Adrenal gland (tissue), 5 donors: ENCODE results near the gene ARSJ.

Experiments used
- CTCF ChIP-seq, 6 experiments: fragments of 450-650 bp in 4 of 6; fragments of 200-600 bp in 2 of 6; sonication (generic) in 1 of 6; IDR thresholded peaks; 1 replicate in 5 of 6; 2 replicates in 1 of 6; pipeline versions ENCODE4 v1.5.1 to v1.8.0; 2016 to 2021; ENCODE audit warnings: antibody characterized with exemption in 6 of 6, mild to moderate bottlenecking in 2 of 6, moderate library complexity in 1 of 6
- POLR2A ChIP-seq, 2 donors: fragments of 450-650 bp; IDR thresholded peaks; one replicate each; pipeline ENCODE4 v1.6.1; 2017; ENCODE audit warnings: antibody characterized with exemption in 2 of 2, mild to moderate bottlenecking in 2 of 2, moderate library complexity in 1 of 2
- donor health status: DM: no; HTN: no; CAD: no.

GRCh38 chr4:113947484-113947883, 32.0 kb downstream of the ARSJ start:
- TF ChIP-seq CTCF (IDR thresholded peaks at IDR 0.05) (no peak), POLR2A (IDR thresholded peaks at IDR 0.05) (no peak)
